ENCODE results near the gene RAMACL.
A peak's percentile ranks its signal among the peaks of the same experiment; 100 is the strongest.
"Not testable (repeated sequence)": the region's sequence is repeated elsewhere in the genome, so short reads cannot be mapped to it uniquely, and the experiment has no call there.

The RAMACL gene

DNA sequence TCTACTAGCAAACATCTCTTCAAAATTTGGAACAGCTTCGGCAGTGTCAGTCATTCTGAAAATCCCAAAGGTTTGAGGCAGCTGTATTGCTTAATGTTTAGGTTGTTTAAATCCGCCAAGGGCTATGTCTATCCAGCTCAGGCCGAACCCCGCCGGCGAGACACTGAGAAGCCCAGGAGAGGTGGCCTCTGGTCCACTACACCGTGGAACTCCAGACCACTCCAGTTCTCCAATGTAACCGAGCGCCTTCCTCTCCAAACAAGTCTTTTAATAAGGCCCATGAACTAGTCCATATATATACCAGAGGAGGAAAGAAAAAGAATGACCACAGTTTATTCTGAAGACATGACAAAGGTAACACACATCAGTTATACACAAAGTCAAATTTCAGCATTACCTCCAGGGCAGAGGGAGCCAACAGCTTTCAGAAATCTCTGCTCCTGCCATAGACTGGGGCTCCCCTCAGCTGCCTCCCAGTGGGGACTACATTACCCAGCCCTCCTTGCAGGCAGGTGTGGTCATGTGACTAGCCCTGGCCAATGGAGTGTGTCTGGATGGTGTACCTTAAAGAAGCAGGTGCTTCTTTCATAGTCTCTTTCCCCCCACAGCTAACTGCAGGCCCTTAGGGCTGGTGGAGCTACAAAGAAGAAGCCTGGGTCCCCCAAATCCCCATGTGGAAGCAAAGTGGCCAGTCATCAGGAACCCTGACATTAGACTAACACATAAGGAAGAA lies at the start of gene RAMACL:
TSS of gene RAMACL (minus strand) at position 255 of the 733 bp plus-strand sequence. CDS start at position 54, 201 bp downstream.
- peak; percentile 56 for DNase-seq

DNA sequence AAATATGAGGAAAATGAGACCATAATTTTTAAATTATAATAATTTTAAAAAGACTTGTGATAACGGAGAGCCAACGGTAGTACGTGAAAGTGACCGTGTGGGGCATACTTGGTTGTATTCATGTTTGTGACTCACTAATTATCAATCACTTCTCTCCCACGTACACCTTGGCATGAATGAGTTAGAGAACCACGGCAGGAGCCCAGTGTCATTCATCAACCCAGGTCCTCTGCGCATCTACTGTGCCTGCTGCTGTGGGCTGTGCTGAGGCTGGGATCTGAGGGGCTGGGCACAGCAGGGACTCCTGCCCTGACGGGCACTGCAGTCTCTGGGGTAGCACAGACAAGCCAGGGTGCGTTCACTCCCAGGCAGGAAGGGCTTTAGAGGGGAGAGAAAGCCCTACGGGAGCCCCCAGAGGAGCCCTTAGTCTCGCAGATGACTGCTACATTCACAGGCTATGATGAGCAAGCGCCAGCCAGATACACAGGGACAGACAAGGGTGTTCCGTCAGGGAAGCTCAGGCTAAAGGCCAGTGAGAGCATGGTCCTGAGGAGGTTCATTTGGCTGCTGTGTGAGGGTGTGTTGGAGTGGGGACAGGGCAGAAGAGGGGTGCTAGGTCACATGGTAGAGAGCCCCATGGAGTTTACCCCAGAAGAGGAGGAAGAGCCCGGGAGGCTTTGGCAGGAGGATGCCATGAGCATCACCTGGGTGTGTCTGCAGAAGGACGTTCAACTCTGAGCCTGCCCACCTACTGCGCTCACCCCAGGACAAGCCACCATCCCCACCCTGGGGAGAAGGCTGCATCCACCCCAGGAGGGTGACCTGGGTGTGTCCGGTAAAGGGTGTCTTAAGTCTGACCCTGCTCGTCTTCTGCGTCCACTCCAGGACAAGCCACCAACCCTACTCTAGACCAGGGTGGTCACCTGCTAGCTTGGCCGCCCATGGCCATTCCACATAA lies 48.8 kb upstream of the RAMACL start:
- DNase-seq = no peak

DNA sequence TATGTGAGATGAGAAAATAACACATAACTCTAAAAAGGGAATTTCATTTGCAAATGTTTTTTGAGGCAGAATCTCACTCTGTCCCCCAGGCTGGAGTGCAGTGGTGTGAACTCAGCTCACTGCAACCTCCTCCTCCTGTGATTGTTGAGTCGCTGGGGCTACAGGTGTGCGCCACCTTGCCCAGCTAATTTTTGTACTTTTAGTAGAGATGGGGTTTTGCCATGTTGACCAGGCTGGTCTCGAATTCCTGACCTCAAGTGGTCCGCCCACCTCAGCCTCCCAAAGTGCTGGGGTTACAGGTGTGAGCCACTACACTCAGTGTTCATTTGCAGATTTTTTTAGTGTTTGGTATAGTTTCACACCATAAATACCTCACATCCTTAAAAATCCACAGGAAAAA lies 48.1 kb upstream of the RAMACL start:
- DNase-seq = not testable (repeated sequence)

DNA sequence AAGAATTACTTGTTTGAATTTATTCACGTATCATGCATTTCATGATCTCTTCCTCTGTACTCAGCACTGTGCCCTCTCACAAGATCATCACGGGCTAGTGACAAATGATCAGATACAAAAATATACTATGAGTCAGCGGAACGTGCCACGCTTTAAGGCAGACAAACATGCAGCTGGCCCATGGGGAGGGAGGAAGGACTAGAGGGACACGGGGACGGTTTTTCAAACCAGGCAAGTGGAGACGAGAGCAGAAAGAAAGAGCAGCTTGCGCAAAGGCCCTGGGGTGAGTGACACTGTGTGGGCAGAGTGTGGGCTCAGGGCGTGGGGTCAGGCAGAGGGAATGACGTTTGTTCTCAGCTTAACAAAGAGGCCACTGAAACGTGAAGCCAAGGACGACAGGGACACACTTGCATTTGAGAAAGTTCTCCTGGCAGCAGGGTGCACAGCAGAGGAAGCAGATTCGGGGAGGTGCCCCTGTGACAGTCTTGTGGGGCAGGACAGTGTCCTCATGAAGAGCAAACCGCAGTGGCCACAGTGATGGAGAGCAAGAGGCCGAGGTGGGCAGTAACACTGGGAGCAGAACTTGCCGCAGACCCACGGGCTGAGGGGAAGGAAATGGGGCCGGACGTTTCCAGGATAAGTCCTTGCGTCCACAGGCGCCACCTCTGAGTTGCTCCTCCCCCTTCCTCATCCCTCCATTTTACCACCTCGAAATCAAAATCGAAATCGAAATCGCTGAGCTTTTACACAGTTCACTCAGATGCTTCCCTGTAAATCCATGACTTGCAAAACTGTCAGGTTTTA lies 47.5 kb upstream of the RAMACL start:
- DNase-seq = no peak

DNA sequence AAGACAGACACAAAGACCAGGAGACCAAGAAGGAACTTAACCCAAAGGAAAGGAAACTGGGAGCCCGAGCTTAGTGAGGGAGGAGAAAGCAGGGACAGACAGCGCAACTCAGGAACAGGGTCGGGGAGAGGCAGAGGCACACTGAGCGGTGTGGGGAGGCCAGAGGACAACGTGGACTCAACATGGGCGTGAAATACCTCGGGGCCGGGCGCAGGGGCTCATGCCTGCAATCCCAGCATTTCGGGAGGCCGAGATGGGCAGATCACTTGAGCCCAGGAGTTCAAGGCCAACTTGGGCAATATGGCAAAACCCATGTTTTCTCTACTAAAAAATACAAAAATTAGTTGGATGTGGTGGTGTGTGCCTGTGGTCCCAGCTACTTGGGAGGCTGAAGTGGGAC lies 46.3 kb upstream of the RAMACL start:
- no peak for DNase-seq

DNA sequence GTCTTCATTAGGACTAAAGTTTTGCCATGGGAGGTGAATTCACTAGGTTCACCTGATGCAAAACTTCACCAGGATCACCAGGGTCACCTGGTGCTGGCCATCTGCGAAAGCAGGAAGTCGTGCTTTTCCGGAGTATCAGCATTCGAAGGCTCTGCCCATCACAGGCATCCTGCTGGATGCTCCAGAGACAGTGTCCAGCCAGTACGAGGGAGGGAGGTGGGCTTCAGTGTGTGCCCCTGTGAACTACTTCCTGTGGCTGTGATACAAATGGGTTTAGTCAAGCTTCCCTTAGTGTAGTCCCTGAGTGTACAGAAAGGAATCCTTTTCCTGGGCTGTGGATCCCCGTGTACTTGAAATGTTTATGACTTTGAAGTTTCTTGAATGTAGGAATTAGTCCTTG lies 44.0 kb upstream of the RAMACL start:
- no peak for DNase-seq

DNA sequence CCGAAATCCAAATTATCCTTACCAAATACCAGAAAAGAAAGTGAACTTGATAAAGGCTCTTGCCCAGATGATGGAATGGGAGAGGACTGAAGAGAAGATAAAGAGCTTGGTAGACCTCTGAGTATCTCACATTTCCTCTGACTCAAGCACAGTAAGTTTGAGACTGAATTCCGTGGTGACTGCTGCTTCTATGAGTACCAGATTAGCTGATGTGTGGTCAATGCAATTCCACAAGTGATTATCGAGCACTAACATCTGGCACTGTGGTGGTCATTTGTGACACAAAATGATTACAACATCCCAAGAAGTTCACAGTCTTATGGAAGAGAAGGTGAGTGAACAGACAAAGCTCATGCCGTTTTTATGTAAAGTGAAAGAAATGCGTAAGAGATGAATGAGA lies 43.1 kb upstream of the RAMACL start:
- no peak for DNase-seq

DNA sequence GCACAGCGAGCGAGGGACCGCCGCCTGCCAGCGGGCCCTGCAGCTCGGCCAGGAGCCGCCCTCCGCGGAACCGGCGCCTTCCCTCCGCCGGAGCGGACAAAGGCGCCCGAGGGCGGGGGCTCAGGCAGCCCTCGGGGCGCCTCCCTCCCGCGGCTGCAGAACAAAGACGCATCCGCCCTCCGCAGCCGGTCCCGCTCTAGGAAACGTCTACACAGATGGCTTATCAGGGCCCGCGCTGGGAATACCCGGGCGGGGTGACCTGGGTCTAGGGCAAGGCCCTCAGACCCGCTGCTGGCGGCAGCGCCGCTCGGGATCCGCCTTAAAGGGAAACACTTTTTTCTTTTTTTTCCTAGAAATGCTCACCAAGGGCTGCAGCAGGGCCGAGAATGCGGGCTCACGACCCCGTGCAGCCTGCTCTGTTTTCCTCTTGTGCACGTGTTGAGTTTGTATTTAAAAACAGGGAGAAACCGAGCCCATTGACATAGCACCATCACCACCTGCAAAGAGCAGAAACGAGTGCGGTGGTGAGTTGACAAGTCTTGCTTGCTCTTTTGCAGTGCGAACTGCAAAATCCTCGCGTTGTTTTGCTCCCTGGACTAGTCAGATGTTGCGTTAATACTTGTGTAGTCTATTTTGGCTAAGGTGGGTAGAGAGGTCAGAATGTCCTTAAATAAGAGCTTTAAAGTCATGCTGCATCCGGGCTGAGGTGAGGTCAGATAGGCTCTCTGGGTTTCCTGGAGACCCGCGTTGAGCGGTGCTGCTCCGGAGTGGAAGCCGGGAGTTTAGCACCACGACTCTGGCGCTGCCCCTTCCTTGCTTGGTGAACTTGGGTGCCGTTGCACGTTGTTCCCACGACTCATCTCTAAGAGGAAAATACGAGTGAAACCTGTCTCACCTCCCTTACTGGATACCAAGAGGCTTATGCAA lies 41.7 kb upstream of the RAMACL start:
- peak; percentile 57 for DNase-seq

DNA sequence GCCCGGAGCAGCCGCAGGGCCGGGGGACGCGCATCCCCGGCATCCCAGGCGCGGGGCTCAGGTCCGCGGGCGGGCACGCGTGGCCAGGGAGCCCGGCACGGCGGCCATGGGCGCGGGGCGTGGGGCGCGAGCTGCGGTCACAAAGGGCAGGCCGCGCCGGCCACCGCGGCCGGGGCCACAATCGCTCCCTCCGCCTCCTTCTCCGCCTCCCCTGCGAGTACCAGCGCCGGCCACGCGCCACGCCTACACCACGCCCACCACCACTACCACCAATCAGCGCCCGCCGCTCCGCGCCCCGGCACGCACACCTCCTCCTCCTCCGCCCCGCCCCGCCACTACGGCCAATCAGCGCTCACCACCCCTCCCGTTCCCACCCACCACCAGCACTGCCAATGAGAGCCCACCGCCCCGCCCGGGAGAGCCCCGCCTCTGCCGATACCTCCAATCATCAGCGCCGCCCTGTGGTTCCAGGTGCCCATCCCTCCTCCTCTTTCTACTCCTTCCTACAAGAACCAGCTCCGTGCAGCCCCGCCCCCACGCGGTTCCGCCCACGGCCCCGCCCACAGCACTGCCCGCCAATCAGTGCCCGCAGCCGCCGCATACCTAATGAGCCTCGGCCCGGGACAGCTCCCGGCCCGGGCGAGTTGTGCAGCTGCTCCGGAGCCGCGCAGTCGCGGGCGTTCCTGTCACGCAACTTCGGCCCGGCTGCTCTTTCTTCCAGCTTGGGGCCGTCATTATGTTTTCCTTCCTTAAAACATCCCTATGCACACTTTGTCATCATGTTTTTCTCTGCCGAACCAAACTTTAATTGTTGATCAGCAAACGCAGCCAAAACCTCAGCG lies 40.8 kb upstream of the RAMACL start, which contains the start of gene RPS6KA2:
TSS of gene RPS6KA2 (minus strand) at position 219 of the 842 bp plus-strand sequence. CDS start 232 bp downstream, outside the sequence.
- peak; percentile 99 for DNase-seq

DNA sequence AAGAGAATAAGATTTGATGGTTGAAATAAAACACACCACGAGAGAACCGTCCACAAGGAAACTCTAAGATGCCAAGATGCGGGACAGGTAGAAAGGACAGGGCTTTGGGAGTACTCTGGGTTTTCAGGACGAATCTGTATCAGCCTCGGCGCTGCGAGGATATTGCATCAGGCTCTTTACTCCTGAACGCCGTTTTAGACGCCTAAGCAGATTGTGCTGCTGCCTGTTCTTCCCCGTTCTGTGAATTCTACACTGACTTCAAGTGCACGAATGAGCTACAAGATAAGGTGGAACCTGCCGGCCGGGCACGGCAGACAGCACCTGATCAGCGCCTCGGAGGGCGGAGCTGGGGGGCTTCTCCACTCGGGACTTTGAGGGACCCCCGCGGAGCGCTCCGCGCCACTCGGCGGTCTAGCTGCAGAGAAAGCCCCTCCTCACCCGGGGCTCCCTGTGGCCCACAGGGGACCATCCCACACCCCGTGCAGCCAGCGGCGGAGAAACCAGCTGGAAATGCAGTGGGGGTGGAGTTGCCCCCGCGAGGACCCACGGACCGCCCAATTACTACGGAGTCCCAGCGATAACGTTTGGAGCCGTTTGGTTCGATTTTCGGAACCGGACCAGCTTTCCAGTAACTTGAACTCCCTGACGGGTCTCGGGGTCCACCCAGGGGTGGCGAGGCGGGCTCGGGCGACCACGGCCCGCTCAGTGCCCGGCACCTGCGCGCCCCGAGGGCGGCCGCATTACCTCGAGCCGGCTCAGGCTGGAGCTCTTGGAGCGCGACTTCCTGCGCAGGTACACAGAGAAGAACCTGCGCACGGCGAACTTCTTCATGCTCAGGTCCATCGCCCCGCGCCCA lies 39.9 kb upstream of the RAMACL start:
- peak; percentile 48 for DNase-seq

DNA sequence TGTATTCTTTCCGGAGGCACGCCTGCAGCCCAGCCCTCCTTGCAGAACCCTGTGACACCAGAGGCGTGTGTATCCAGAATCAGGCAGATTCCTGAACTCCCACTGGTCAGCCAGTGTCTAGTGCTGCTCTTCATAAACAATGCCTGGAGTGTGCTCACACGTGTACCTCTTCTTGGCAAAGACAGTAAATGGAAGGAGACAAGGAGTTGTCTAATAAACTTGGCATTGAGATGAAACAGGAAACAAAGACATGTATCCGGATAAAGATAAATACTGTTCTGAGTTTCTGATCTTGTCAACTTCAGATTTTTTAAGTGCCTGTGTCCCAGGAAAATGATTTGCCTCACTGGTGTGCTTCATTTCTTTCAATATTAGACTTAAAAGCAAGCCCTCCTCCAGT lies 38.9 kb upstream of the RAMACL start:
- no peak for DNase-seq

DNA sequence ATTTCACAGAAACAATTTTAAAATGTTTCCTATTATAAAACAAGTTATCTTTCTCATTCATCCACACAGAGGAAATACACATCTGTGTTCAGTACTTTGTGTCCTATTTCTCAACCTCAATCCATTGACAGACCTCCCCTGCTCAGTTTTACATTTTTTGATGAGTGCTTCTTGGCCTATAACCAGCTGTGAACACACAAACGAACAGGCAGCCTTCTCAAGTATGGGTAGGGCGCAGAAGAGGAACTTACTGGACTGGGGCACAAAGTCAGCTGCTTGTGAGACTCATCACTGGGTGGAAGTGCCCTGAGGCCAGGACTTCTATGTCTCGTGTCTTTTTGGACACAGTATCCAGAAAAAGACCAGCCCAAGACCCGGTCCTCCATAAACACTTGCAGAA lies 37.8 kb upstream of the RAMACL start:
- no peak for DNase-seq

DNA sequence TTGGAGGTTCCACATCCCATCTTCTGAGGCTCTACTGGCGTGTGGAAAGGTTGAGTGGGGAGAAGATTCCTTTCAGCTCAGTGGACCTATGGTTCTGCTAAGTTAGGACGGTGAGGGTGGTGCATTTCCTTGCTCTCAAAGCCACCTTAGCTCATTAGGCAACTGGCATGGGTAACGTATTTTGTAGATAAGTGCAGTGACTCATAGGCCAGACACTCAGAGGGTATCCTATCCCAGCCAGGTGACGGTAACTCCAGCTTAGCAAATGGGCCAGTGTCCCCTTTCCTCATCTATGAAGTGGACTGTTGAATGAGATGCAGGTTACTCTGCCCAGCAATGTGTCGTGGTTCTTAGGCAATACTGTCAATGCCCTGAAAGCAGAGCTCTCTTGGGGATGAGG lies 36.8 kb upstream of the RAMACL start:
- no peak for DNase-seq

DNA sequence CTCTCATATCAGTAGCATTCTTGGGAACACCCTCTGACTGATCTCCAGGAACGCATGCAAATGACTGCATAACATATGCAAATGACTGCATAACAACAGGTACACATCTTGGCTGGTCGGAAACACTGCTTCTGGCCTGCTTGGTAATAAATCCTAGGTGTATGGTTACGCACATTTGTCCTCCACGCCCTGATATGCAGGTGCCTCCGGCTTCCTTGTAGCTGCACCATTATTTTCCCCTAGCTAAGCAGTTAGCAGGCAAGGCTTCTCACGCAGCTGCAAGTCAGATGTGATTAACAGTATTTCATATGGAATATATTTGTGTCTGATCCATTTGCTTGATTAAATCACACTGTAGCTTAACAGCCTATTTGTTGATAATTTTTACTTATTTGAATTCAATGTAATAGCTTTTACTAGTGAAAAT lies 34.6 kb upstream of the RAMACL start:
- DNase-seq = no peak

DNA sequence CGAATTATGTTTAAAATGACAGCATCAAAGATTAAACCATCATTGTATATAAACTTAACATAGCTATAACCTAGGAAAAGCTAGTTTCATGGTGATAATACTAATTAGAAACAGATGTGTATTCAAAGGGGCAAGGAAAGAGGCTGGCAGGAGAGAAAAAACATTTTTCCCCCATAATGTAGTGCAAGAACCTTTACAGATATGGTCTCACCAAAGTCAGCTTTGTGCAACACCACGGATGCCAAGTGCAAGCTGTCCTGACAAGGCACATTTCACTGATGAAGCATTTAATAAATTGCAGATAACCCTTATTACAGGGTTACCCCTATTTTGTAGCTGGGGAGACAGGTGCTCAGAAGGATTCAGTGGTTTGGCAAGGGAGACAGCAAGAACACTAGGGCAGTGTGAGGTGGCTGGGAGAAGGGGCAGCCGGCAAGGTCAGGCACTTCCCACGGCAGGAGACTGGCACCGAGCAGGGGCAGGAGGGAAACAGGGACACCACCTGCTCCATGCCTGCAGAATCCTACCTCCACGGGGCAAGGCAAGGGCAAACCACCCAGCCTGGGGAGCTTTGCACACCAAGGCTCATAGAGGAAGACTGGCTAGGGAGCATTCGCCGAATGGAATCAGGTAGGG lies 34.1 kb upstream of the RAMACL start:
- no peak for DNase-seq

DNA sequence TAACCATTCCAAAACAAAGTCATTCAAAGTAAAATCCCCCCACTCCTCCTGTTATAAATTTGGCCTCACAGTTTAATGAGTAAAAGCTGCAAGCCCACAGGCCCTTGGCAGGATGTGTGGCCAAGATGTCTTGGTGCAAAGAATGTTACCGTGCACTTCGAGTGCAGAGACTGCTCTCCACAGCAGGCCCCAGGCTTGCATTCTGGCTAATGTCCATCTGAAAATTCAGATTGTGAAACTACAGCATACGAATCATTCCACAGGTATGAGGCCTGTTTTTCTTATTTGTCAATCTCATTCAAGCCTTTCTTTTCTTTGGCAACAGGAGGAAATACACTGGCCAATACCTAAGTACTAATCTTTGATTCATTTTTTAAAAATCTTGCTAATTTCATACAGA lies 33.4 kb upstream of the RAMACL start:
- DNase-seq = no peak

DNA sequence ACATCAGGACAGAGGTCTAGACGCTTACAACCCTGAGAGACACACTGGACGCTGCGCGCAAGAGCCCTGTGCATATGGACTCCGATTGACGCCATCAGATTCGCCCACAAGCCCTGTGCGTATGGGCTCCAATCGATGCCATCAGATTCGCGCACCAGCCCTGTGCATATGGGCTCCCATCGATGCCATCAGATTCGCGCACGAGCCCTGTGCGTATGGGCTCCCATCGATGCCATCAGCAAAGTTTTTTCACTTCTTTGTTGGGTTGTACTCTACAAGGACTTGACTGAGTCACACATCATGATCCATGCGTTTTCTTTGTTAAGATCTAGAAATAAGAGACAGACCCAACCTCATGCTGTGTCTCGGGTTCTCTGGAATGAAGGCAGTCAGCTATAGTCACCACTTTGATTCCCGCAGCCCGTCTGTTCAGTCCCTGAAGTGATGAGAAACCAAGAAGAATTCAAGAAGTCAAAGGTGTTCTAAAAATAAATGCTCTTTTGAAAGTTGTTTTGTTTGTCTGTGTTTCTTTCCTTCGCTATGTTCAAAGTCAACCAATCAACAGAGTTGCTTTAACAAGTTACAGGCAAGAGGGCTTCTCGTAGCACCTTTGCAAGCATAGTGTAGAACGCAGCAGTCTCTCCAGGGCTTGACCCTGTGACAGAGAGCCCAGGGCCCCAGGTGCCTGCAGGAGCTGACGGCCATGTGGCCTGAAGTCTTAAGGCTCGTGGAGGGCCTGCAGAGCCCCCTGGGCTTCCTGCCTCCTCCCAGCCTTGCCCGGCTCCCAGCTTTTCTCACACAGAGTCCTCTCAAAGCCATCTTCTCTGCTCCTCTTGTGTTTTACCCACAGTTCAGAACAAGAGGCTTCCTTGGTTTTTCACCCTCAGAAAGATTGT lies 32.6 kb upstream of the RAMACL start:
- DNase-seq = no peak

DNA sequence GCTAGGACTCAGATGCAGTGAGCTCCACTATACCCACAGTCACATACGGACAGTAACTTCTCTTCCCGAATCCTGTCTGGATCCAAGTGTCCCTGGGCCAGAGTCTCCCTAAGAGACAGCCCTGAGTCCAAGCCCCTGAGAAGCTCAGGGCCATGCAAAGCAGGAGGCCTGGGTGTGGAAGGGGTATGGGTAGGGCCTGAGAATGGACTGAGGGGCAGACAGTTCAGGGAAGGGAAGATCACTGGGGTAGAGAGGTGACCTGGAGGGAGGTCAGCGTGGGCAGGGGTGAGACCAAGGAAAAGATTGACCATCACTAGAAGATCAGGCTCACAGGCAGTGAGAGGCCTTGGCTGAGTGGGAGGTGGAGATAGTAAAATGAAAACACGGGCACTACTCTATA lies 31.8 kb upstream of the RAMACL start:
- no peak for DNase-seq

All from stimulated activated CD8-positive, alpha-beta memory T cell treated with anti-CD3 and anti-CD28 coated beads, Interleukin-4, amount 100 ng/mL, for 48 hours (primary cell).